ENCODE measurements around the gene LTBP1. TPM values are rescaled to one million over a fixed set of nuclear protein-coding genes. Genes with fewer than 3 reads are reported as not detected.

Gene LTBP1
- total and polyA plus RNA-seq, 2 donors (not counting 1 experiment from before 2014, with no cell fraction given), result 0.69 TPM; not detected in 1

GRCh38 chr2:33085646-33086045, 138.9 kb downstream of the LTBP1 start:
- ChIA-PET CTCF (no interaction called here), POLR2A (no interaction called here)
- no peaks in the 10 kb centered on the region for H3K36me3 ChIP-seq (replicated peaks in 1 of 2; ENCODE audit: control extremely low read depth in 1 of 2, control insufficient read depth in 1 of 2, extremely low read depth in 1 of 2, insufficient read depth in 2 of 2, low read length in 1 of 2)

More at GRCh38 chr2:33085646-33086045, 138.9 kb downstream of the LTBP1 start:
- no peak overlapping the region for H3K4me3 Mint-ChIP-seq
- H3K9me3 Mint-ChIP-seq (ENCODE audit: insufficient read depth), result peaks cover 2% of the 10 kb centered on the region
- H2AFZ ChIP-seq (ENCODE audit: insufficient read depth, low read depth, low read length, poor library complexity, severe bottlenecking), result no peak overlapping the region
- peaks cover 6% of the 10 kb centered on the region for H3K27me3 Mint-ChIP-seq
- H3K4me1 Mint-ChIP-seq, result peaks cover 39% of the 10 kb centered on the region
- ATAC-seq (ENCODE audit: low read depth), result no peak
- H3K79me2 ChIP-seq (ENCODE audit: control insufficient read depth, insufficient read depth, low read length), result no peaks in the 10 kb centered on the region
- H3K4me3 ChIP-seq (ENCODE audit: control extremely low read depth in 1 of 5, extremely low read depth in 1 of 5, insufficient read depth in 1 of 5, low read depth in 2 of 5, low read length in 4 of 5), result no peak overlapping the region
- H3K9me3 ChIP-seq (ENCODE audit: control extremely low read depth in 1 of 3, control insufficient read depth in 2 of 3, insufficient read depth in 1 of 3, low read length in 2 of 3), result peaks cover 0 to 7% (median 2%) of the 10 kb centered on the region in 3 donors
- intact Hi-C loops (cut with micrococcal nuclease), result no loop called here
- no peak overlapping the region for H3K9ac ChIP-seq (ENCODE audit: low read length)
- TF ChIP-seq CTCF (IDR thresholded peaks at IDR 0.05) (no peak), EZH2 (IDR thresholded peaks at IDR 0.05; ENCODE audit: borderline replicate concordance, insufficient read depth, low read depth, low read length, poor library complexity, severe bottlenecking) (no peak)
- H3K4me1 ChIP-seq (ENCODE audit: control insufficient read depth in 2 of 2, insufficient read depth in 2 of 2, low read length in 2 of 2), result peaks cover 16 to 48% of the 10 kb centered on the region in 2 donors
- DNase-seq, result no peak
- WGBS (ENCODE audit: insufficient coverage), result 100% methylated on average over 1 of the region's 1 CpG
- no peak overlapping the region for H3K4me2 ChIP-seq (replicated peaks; ENCODE audit: low read depth, low read length, poor library complexity, severe bottlenecking)
- H4K20me1 ChIP-seq (ENCODE audit: control insufficient read depth, insufficient read depth, low read length, poor library complexity, severe bottlenecking), result no peaks in the 10 kb centered on the region
- H3K27ac ChIP-seq (ENCODE audit: low read length in 2 of 2), result no peak overlapping the region
- H3K27ac Mint-ChIP-seq, result no peak overlapping the region
- peaks cover 0 to 7% (median 0%) of the 10 kb centered on the region in 4 experiments for H3K27me3 ChIP-seq (replicated peaks in 1 of 4; ENCODE audit: control extremely low read depth in 1 of 4, control insufficient read depth in 3 of 4, insufficient read depth in 4 of 4, low read length in 3 of 4)
